Smooth muscle cell (in vitro differentiated cells): ENCODE data around the gene ZNF664. TPM values are rescaled to one million over a fixed set of nuclear protein-coding genes. Genes with fewer than 3 reads are reported as not detected.

Source experiments
- DNase-seq: peaks from one replicate; lab custom pipeline; 2025; ENCODE audit not compliant: unreplicated experiment; lab: John Stamatoyannopoulos, UW
- H2AFZ ChIP-seq: fragments of 200-600 bp; sonication (generic); 2 replicates; pipeline ENCODE4 v1.6.0; 2016; ENCODE audit warnings: antibody characterized with exemption, low read depth, mild to moderate bottlenecking
- H3F3A ChIP-seq: fragments of 200-600 bp; sonication (generic); 2 replicates; pipeline ENCODE4 v1.6.0; 2017; ENCODE audit warnings: antibody characterized with exemption, low read depth
- H3K27ac ChIP-seq: fragments of 200-600 bp; sonication (generic); 2 replicates; pipeline ENCODE4 v1.5.1; 2016; ENCODE audit warnings: low read depth, mild to moderate bottlenecking
- H3K27me3 ChIP-seq: fragments of 200-600 bp; sonication (generic); 2 replicates; pipeline ENCODE4 v1.6.1; 2016; ENCODE audit warnings: low read depth, mild to moderate bottlenecking
- H3K36me3 ChIP-seq: fragments of 200-600 bp; sonication (generic); 2 replicates; pipeline ENCODE4 v1.5.1; 2016; ENCODE audit warnings: low read depth
- H3K4me1 ChIP-seq: fragments of 200-600 bp; sonication (generic); 2 replicates; pipeline ENCODE4 v1.5.1; 2016; ENCODE audit warnings: low read depth
- H3K4me2 ChIP-seq: fragments of 200-600 bp; sonication (generic); 2 replicates; pipeline ENCODE4 v1.6.0; 2016; ENCODE audit warnings: mild to moderate bottlenecking
- H3K4me3 ChIP-seq: fragments of 200-600 bp; sonication (generic); 2 replicates; pipeline ENCODE4 v1.5.1; 2016; ENCODE audit warnings: mild to moderate bottlenecking
- H3K79me2 ChIP-seq: fragments of 200-600 bp; sonication (generic); 2 replicates; pipeline ENCODE4 v1.6.0; 2016; ENCODE audit warnings: low read depth, mild to moderate bottlenecking
- H3K9ac ChIP-seq: fragments of 200-600 bp; sonication (generic); 2 replicates; pipeline ENCODE4 v1.6.0; 2016; ENCODE audit warnings: low read depth
- H3K9me3 ChIP-seq: fragments of 200-600 bp; sonication (generic); replicated peaks from 2 replicates; pipeline ENCODE4 v1.5.1; 2016; ENCODE audit warnings: low read depth
- H4K20me1 ChIP-seq: fragments of 200-600 bp; sonication (generic); 2 replicates; pipeline ENCODE4 v1.6.0; 2016; ENCODE audit warnings: low read depth
- CTCF ChIP-seq: fragments of 200-600 bp; sonication (generic); IDR thresholded peaks from 2 replicates; pipeline ENCODE4 v1.5.1; 2017; ENCODE audit warnings: borderline replicate concordance, mild to moderate bottlenecking, antibody characterized with exemption; ENCODE audit not compliant: insufficient read depth, poor library complexity, severe bottlenecking
- WGBS: methylation state at CpG from one replicate; pipeline ENCODE4 v1.1.7; 2016; ENCODE audit warnings: low lambda C conversion rate; 5-methylcytosine and 5-hydroxymethylcytosine counted together
- polyA plus RNA-seq: library from polyadenylated mRNA; unstranded; fragments of >200 nt; fragmentation: Nextera tagmentation; extraction: Ambion mirVana; gene quantifications from 2 replicates; pipeline ENCODE4 v1.2.1, GENCODE V29; 2016
- total RNA-seq: library from RNA; depleted of rRNA; stranded (reverse); fragments of >200 nt; gene quantifications from 2 replicates; pipeline ENCODE4 v1.2.3, GENCODE V29; 2014

The ZNF664 gene
- total and polyA plus RNA-seq, 2 experiments from 2014 or later = 6.4 to 47.7 TPM

- Histone ChIP-seq H3K27me3 (no peaks in the 10 kb centered on the region), H3K36me3 (no peaks in the 10 kb centered on the region), H3K4me3 (no peak overlapping the region), H3K9me3 (no peaks in the 10 kb centered on the region), H3F3A (no peaks in the 10 kb centered on the region), H3K4me2 (no peak overlapping the region), H3K79me2 (peaks cover 29% of the 10 kb centered on the region), H4K20me1 (peaks cover 92% of the 10 kb centered on the region), H2AFZ (no peak overlapping the region), H3K9ac (no peak overlapping the region), H3K27ac (no peak overlapping the region), H3K4me1 (no peaks in the 10 kb centered on the region)
- 89% methylated on average over 12 of the region's 12 CpGs for WGBS
- DNase-seq = no peak
- no peak for TF ChIP-seq CTCF
Observed at GRCh38 chr12:123961585-123962345, 11.2 kb upstream of the ZNF664 start.

GRCh38 chr12:123962513-123962912, 10.5 kb upstream of the ZNF664 start:
- no peak overlapping the region for H3K9ac ChIP-seq
- TF ChIP-seq CTCF = no peak
- no peaks in the 10 kb centered on the region for H3K27me3 ChIP-seq
- WGBS = 88% methylated on average over 5 of the region's 5 CpGs
- no peaks in the 10 kb centered on the region for H3K9me3 ChIP-seq
- no peak for DNase-seq
- H3K4me1 ChIP-seq = no peaks in the 10 kb centered on the region
- H3K4me2 ChIP-seq = no peak overlapping the region
- H3K79me2 ChIP-seq = peaks cover 35% of the 10 kb centered on the region
- no peak overlapping the region for H2AFZ ChIP-seq
- no peak overlapping the region for H3K27ac ChIP-seq
- no peaks in the 10 kb centered on the region for H3K36me3 ChIP-seq
- H4K20me1 ChIP-seq = peaks cover 93% of the 10 kb centered on the region
- no peak overlapping the region for H3K4me3 ChIP-seq
- no peaks in the 10 kb centered on the region for H3F3A ChIP-seq

GRCh38 chr12:123963821-123964220, 9.2 kb upstream of the ZNF664 start:
- Histone ChIP-seq H3K4me3 (no peak overlapping the region), H3K27me3 (no peaks in the 10 kb centered on the region), H3K36me3 (no peaks in the 10 kb centered on the region), H3K4me2 (no peak overlapping the region), H3K79me2 (peaks cover 47% of the 10 kb centered on the region), H3K4me1 (no peaks in the 10 kb centered on the region), H3K9me3 (no peaks in the 10 kb centered on the region), H3K9ac (no peak overlapping the region), H3F3A (no peaks in the 10 kb centered on the region), H4K20me1 (peaks cover 94% of the 10 kb centered on the region), H2AFZ (no peak overlapping the region), H3K27ac (no peak overlapping the region)
- WGBS = 96% methylated on average over 4 of the region's 4 CpGs
- no peak for TF ChIP-seq CTCF
- no peak for DNase-seq

GRCh38 chr12:123965382-123965781, 7.6 kb upstream of the ZNF664 start:
- no peak for TF ChIP-seq CTCF
- 74% methylated on average over 5 of the region's 5 CpGs for WGBS
- Histone ChIP-seq H3K9ac (no peak overlapping the region), H3K79me2 (peaks cover 57% of the 10 kb centered on the region), H3K4me1 (no peaks in the 10 kb centered on the region), H3K36me3 (no peaks in the 10 kb centered on the region), H4K20me1 (peaks cover 87% of the 10 kb centered on the region), H2AFZ (no peak overlapping the region), H3F3A (no peaks in the 10 kb centered on the region), H3K9me3 (no peaks in the 10 kb centered on the region), H3K27me3 (no peaks in the 10 kb centered on the region), H3K4me2 (no peak overlapping the region), H3K4me3 (no peak overlapping the region), H3K27ac (no peak overlapping the region)
- DNase-seq = no peak
